Hepatocyte (in vitro differentiated cells): ENCODE measurements around the gene GPC5. TPM values are rescaled to one million over a fixed set of nuclear protein-coding genes. Genes with fewer than 3 reads are reported as not detected.

Experiments used
- DNase-seq: peaks from one replicate; pipeline ENCODE4 v3.0.0-alpha.2; 2016; ENCODE audit warnings: low spot score
- H2AFZ ChIP-seq: fragments of 200-600 bp; sonication (generic); 2 replicates; pipeline ENCODE4 v1.6.0; 2016; ENCODE audit warnings: antibody characterized with exemption, mild to moderate bottlenecking
- H3K27ac ChIP-seq: fragments of 200-600 bp; sonication (generic); 2 replicates; pipeline ENCODE4 v1.5.1; 2016; ENCODE audit warnings: mild to moderate bottlenecking
- H3K27me3 ChIP-seq: fragments of 200-600 bp; sonication (generic); 2 replicates; pipeline ENCODE4 v1.6.1; 2016
- H3K36me3 ChIP-seq: fragments of 200-600 bp; sonication (generic); replicated peaks from 2 replicates; pipeline ENCODE4 v1.5.1; 2016; ENCODE audit warnings: low read depth; ENCODE audit not compliant: insufficient read depth
- H3K4me1 ChIP-seq: fragments of 200-600 bp; sonication (generic); 2 replicates; pipeline ENCODE4 v1.5.1; 2016; ENCODE audit warnings: mild to moderate bottlenecking, moderate library complexity; ENCODE audit not compliant: insufficient read depth
- H3K4me2 ChIP-seq: fragments of 200-600 bp; sonication (generic); 2 replicates; pipeline ENCODE4 v1.6.0; 2016
- H3K4me3 ChIP-seq: fragments of 200-600 bp; sonication (generic); 2 replicates; pipeline ENCODE4 v1.5.1; 2016; ENCODE audit warnings: mild to moderate bottlenecking
- H3K79me2 ChIP-seq: fragments of 200-600 bp; sonication (generic); 2 replicates; pipeline ENCODE4 v1.6.0; 2017; ENCODE audit warnings: mild to moderate bottlenecking
- H3K9me2 ChIP-seq: fragments of 200-600 bp; sonication (generic); replicated peaks from 2 replicates; pipeline ENCODE4 v1.6.0; 2017; ENCODE audit warnings: mild to moderate bottlenecking; ENCODE audit not compliant: insufficient read depth
- H3K9me3 ChIP-seq: fragments of 200-600 bp; sonication (generic); 2 replicates; pipeline ENCODE4 v1.5.1; 2016; ENCODE audit warnings: low read depth, mild to moderate bottlenecking
- H4K20me1 ChIP-seq: fragments of 200-600 bp; sonication (generic); 2 replicates; pipeline ENCODE4 v1.6.0; 2016; ENCODE audit warnings: mild to moderate bottlenecking; ENCODE audit not compliant: insufficient read depth, poor library complexity, severe bottlenecking
- CTCF ChIP-seq: fragments of 200-600 bp; sonication (generic); IDR thresholded peaks from 2 replicates; pipeline ENCODE4 v1.5.1; 2016; ENCODE audit warnings: antibody characterized with exemption, mild to moderate bottlenecking; ENCODE audit not compliant: poor library complexity
- EZH2 ChIP-seq: fragments of 200-600 bp; sonication (generic); IDR thresholded peaks from 2 replicates; pipeline ENCODE4 v1.6.1; 2016; ENCODE audit warnings: antibody characterized with exemption, mild to moderate bottlenecking, borderline replicate concordance
- EZH2phosphoT487 ChIP-seq: fragments of 200-600 bp; sonication (generic); IDR thresholded peaks from one replicate; pipeline ENCODE4 v1.6.1; 2018; ENCODE audit warnings: antibody characterized with exemption, mild to moderate bottlenecking, low read depth, moderate library complexity; ENCODE audit not compliant: unreplicated experiment, severe bottlenecking
- WGBS: methylation state at CpG from one replicate; pipeline ENCODE4 v1.1.6; 2016; ENCODE audit warnings: low lambda C conversion rate; ENCODE audit errors: missing lambda C conversion rate; 5-methylcytosine and 5-hydroxymethylcytosine counted together
- polyA plus RNA-seq: library from polyadenylated mRNA; unstranded; fragments of >200 nt; fragmentation: Nextera tagmentation; extraction: Ambion mirVana; gene quantifications from 2 replicates; pipeline ENCODE4 v1.2.1, GENCODE V29; 2016
- total RNA-seq: library from RNA; depleted of rRNA; stranded (reverse); fragments of >200 nt; gene quantifications from 2 replicates; pipeline ENCODE4 v1.2.3, GENCODE V29; 2014

GPC5 gene
- total and polyA plus RNA-seq, 2 experiments from 2014 or later = 3.9 to 5.4 TPM

DNA sequence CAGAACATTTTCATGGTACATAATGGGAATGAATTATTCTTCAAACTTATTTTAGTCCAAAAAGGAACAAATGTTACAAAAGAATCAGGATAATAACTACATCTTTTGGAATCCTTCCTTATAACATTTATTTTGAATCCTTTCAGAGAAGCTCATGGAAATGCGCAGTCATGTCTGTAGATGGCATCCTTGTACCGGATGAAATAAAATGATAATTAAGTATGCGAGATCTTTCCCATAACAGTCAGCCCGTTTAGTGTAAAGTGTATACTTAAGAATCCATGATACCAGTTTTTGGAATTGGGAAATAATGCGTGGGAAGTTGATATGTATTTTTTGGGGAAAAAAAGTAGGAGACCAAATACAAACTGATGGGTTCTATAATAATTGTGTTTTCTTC, 418.8 kb downstream of the GPC5 start:
- Histone ChIP-seq H3K27ac (no peak overlapping the region), H2AFZ (no peak overlapping the region), H3K79me2 (no peaks in the 10 kb centered on the region), H4K20me1 (no peaks in the 10 kb centered on the region), H3K9me2 (no peaks in the 10 kb centered on the region), H3K27me3 (no peaks in the 10 kb centered on the region), H3K9me3 (no peaks in the 10 kb centered on the region), H3K36me3 (no peaks in the 10 kb centered on the region), H3K4me3 (no peak overlapping the region), H3K4me2 (no peak overlapping the region), H3K4me1 (no peaks in the 10 kb centered on the region)
- TF ChIP-seq CTCF (peak; percentile 53), EZH2 (no peak)
- 63% methylated on average over 5 of the region's 5 CpGs for WGBS
- peak; percentile 15 for DNase-seq

- no peaks in the 10 kb centered on the region for H3K4me1 ChIP-seq
- H2AFZ ChIP-seq = no peak overlapping the region
- no peaks in the 10 kb centered on the region for H3K27me3 ChIP-seq
- TF ChIP-seq EZH2phosphoT487 (no peak), EZH2 (no peak)
- no peak overlapping the region for H3K4me3 ChIP-seq
- H3K4me2 ChIP-seq = no peak overlapping the region
- no peaks in the 10 kb centered on the region for H3K36me3 ChIP-seq
- H3K27ac ChIP-seq = no peak overlapping the region
- DNase-seq = no peak
- no peaks in the 10 kb centered on the region for H3K9me3 ChIP-seq
- H3K79me2 ChIP-seq = no peaks in the 10 kb centered on the region
- H4K20me1 ChIP-seq = no peaks in the 10 kb centered on the region
- no peaks in the 10 kb centered on the region for H3K9me2 ChIP-seq
Observed at GRCh38 chr13:91824416-91824815, 426.0 kb downstream of the GPC5 start.

GRCh38 chr13:91825516-91825915, 427.1 kb downstream of the GPC5 start:
- Histone ChIP-seq H3K4me2 (no peak overlapping the region), H3K9me3 (no peaks in the 10 kb centered on the region), H4K20me1 (no peaks in the 10 kb centered on the region), H3K27ac (no peak overlapping the region), H3K4me3 (no peak overlapping the region), H3K27me3 (no peaks in the 10 kb centered on the region), H3K36me3 (no peaks in the 10 kb centered on the region), H3K79me2 (no peaks in the 10 kb centered on the region), H3K9me2 (no peaks in the 10 kb centered on the region), H3K4me1 (no peaks in the 10 kb centered on the region), H2AFZ (no peak overlapping the region)
- DNase-seq = no peak
- WGBS = 88% methylated on average over 2 of the region's 2 CpGs
- no peak for TF ChIP-seq EZH2phosphoT487

DNA sequence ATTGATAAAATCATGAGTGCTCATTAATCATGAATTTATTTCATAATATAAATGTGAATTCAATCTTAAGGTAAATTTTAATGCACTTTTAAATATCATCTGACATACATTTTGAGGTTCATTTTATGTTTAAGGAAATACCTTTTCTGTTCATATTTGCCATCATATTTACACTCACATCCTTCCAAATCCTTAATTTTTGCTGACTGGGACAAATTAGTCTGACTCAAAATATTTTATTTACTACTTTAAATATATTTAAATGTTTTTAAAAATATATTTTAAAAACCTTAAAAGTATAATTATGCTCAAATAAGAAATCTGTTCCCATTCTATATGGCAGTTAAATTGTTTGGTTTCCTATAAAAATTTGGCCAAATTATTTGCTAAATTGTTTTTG, 438.1 kb downstream of the GPC5 start:
- Histone ChIP-seq H3K9me2 (no peaks in the 10 kb centered on the region), H3K27ac (no peak overlapping the region), H3K36me3 (no peaks in the 10 kb centered on the region), H3K4me1 (no peaks in the 10 kb centered on the region), H2AFZ (no peak overlapping the region), H3K27me3 (no peaks in the 10 kb centered on the region), H4K20me1 (no peaks in the 10 kb centered on the region), H3K4me3 (no peak overlapping the region), H3K79me2 (no peaks in the 10 kb centered on the region), H3K9me3 (no peaks in the 10 kb centered on the region), H3K4me2 (no peak overlapping the region)
- no peak for DNase-seq
- TF ChIP-seq EZH2phosphoT487 (no peak), CTCF (no peak), EZH2 (no peak)

DNA sequence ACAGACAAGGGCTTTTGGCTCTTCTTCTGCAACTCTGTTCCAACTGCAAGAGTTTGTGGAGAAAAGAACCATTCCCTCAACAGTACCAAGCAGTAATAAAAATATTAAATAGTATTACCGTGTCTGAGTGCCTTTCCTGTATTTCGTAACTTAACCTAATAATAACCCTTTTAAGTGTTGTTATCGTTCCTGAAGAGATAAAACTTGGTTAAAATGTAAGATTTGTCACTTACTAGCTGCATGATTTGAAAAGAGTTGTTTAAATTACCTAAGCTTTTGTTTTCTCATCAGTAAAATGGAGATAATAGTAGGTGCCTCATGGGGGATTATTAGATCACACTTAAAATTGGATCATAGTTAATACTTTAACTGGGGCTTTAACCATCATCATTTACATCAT, 447.2 kb downstream of the GPC5 start:
- Histone ChIP-seq H3K36me3 (no peaks in the 10 kb centered on the region), H2AFZ (no peak overlapping the region), H3K9me3 (no peaks in the 10 kb centered on the region), H4K20me1 (no peaks in the 10 kb centered on the region), H3K9me2 (no peaks in the 10 kb centered on the region), H3K4me1 (no peaks in the 10 kb centered on the region), H3K4me3 (no peak overlapping the region), H3K4me2 (no peak overlapping the region), H3K79me2 (no peaks in the 10 kb centered on the region), H3K27ac (no peak overlapping the region), H3K27me3 (no peaks in the 10 kb centered on the region)
- WGBS = 54% methylated on average over 3 of the region's 3 CpGs
- DNase-seq = no peak
- TF ChIP-seq CTCF (no peak), EZH2phosphoT487 (no peak), EZH2 (no peak)
